A673 (cell line): ENCODE results near the gene UBE2E2.

Source experiments
- EZH2 ChIP-seq: fragments of 200-600 bp; sonication (generic); IDR thresholded peaks from 2 replicates; pipeline ENCODE4 v1.6.1; 2017; ENCODE audit warnings: borderline replicate concordance, low read depth, mild to moderate bottlenecking, mixed read lengths, antibody characterized with exemption, low read length; ENCODE audit not compliant: poor library complexity, severe bottlenecking
- TF ChIP-seq, protein P1 (sequence below): fragments of 300-800, 200-600 bp; sonication (generic); conservative IDR thresholded peaks from 2 replicates; pipeline ENCODE4 v1.5.1; 2017; ENCODE audit warnings: low read depth, mild to moderate bottlenecking, antibody characterized with exemption, low read length, moderate library complexity, mixed read lengths

GRCh38 chr3:23402728-23403492 is 199.8 kb downstream of the UBE2E2 start:
- TF ChIP-seq, protein P1, sequence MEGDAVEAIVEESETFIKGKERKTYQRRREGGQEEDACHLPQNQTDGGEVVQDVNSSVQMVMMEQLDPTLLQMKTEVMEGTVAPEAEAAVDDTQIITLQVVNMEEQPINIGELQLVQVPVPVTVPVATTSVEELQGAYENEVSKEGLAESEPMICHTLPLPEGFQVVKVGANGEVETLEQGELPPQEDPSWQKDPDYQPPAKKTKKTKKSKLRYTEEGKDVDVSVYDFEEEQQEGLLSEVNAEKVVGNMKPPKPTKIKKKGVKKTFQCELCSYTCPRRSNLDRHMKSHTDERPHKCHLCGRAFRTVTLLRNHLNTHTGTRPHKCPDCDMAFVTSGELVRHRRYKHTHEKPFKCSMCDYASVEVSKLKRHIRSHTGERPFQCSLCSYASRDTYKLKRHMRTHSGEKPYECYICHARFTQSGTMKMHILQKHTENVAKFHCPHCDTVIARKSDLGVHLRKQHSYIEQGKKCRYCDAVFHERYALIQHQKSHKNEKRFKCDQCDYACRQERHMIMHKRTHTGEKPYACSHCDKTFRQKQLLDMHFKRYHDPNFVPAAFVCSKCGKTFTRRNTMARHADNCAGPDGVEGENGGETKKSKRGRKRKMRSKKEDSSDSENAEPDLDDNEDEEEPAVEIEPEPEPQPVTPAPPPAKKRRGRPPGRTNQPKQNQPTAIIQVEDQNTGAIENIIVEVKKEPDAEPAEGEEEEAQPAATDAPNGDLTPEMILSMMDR = no peak
- TF ChIP-seq EZH2 = no peak
